GM18507 (cell line): ENCODE results near the gene ARPC2.
"Not testable (repeated sequence)": the region's sequence is repeated elsewhere in the genome, so short reads cannot be mapped to it uniquely, and the experiment has no call there.

Source experiments
- DNase-seq: peaks from one replicate; pipeline ENCODE4 v3.0.0; 2011; ENCODE audit warnings: low read depth; ENCODE audit not compliant: insufficient read length; ENCODE audit errors: extremely low spot score
- FAIRE-seq: peaks from 2 replicates; lab custom pipeline; 2011; peaks lifted over from hg19 to GRCh38; lab: Jason Lieb, UNC

The ARPC2 gene

GRCh38 chr2:218266316-218266979 is 49.5 kb downstream of the ARPC2 start:
- FAIRE-seq (no peak), DNase-seq (no peak)

- no peak for FAIRE-seq
- DNase-seq, result no peak
Observed at GRCh38 chr2:218267259-218267658, 50.3 kb downstream of the ARPC2 start.

GRCh38 chr2:218269900-218270720 is 53.1 kb downstream of the ARPC2 start, which contains the start of the genes AAMP and PNKD:
AAMP (minus strand) TSS chr2:218270137; CDS start chr2:218270086, 51 bp downstream.
PNKD (plus strand) TSS chr2:218270519; CDS start chr2:218270536, 17 bp downstream.
- DNase-seq (peak; percentile 98), FAIRE-seq (peak; percentile 99)

- FAIRE-seq (no peak), DNase-seq (no peak)
Observed at GRCh38 chr2:218270721-218271486, 53.9 kb downstream of the ARPC2 start.

GRCh38 chr2:218271487-218271797 is 54.5 kb downstream of the ARPC2 start:
- no peak for DNase-seq
- no peak for FAIRE-seq

- DNase-seq, result no peak
- FAIRE-seq, result no peak
Observed at GRCh38 chr2:218271865-218272530, 55.0 kb downstream of the ARPC2 start.

- DNase-seq (no peak), FAIRE-seq (peak; percentile 86)
Observed at GRCh38 chr2:218272531-218273212, 55.7 kb downstream of the ARPC2 start.

GRCh38 chr2:218273214-218273907 is 56.4 kb downstream of the ARPC2 start:
- DNase-seq, FAIRE-seq: not testable (repeated sequence)

- no peak for DNase-seq
- no peak for FAIRE-seq
Observed at GRCh38 chr2:218273908-218274249, 56.9 kb downstream of the ARPC2 start.

GRCh38 chr2:218274586-218274985 is 57.6 kb downstream of the ARPC2 start:
- FAIRE-seq, result no peak
- no peak for DNase-seq

- DNase-seq (no peak), FAIRE-seq (no peak)
Observed at GRCh38 chr2:218275371-218276072, 58.5 kb downstream of the ARPC2 start.

GRCh38 chr2:218276986-218277755 is 60.2 kb downstream of the ARPC2 start:
- DNase-seq, result no peak
- no peak for FAIRE-seq

GRCh38 chr2:218277921-218278320 is 60.9 kb downstream of the ARPC2 start:
- FAIRE-seq (no peak), DNase-seq (no peak)

GRCh38 chr2:218278531-218279360 is 61.8 kb downstream of the ARPC2 start:
- FAIRE-seq, result no peak

GRCh38 chr2:218280260-218280870 is 63.4 kb downstream of the ARPC2 start:
- DNase-seq (no peak), FAIRE-seq (no peak)

More at GRCh38 chr2:218278531-218279360, 61.8 kb downstream of the ARPC2 start:
- no peak for DNase-seq

- FAIRE-seq (no peak), DNase-seq (no peak)
Observed at GRCh38 chr2:218281449-218281848, 64.5 kb downstream of the ARPC2 start.
